Measurements from ENCODE around the gene GPR42.

GPR42 gene, protein sequence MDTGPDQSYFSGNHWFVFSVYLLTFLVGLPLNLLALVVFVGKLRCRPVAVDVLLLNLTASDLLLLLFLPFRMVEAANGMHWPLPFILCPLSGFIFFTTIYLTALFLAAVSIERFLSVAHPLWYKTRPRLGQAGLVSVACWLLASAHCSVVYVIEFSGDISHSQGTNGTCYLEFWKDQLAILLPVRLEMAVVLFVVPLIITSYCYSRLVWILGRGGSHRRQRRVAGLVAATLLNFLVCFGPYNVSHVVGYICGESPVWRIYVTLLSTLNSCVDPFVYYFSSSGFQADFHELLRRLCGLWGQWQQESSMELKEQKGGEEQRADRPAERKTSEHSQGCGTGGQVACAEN

GRCh38 chr19:35370722-35371121 is at the start of gene GPR42:
TSS of gene GPR42 (plus strand) at chr19:35371068. CDS start at chr19:35371360, 292 bp downstream.
- no peak for DNase-seq (ENCODE audit: low spot score)

DNA sequence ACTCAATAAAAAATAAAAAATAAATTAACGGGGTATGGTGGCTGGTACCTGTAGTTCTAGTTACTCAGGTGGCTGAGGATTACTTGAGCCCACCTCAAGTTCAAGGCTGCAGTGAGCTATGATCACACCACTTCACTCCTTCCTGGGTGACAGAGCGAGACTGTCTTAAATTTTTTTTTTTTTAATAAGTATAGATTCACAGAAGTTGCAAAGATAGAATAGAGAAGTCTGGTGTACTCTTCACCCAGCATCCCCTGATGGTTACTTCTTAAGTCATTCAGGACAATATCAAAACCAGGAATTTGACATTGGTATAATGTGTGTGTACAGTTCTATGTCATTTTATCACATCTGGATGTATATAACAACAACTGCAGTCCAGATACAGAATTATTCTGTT is 49.6 kb upstream of the GPR42 start:
- no peak for DNase-seq (ENCODE audit: low spot score)

- no peak for DNase-seq (ENCODE audit: low spot score)
Observed at GRCh38 chr19:35322014-35322413, 48.9 kb upstream of the GPR42 start.

DNA sequence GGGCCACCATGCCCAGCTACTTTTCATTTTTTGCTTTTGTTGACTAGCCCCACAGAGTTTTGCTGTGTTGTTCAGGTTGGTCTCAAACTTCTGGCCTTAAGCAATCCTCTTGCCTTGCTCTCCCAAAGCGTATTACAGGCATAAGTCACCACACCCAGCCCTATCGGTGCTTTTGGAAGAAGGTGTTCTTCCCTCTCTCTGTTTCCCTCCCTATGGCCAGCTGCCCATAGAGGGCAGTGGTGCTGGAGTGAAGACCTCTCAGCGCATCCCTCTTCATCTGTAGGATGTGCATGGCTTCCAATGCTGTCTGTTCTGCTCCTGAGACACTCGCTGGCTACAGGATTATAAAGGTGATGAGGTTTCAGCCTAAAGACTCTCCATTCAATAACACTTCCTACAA is 43.2 kb upstream of the GPR42 start:
- DNase-seq (ENCODE audit: low spot score), result no peak

DNA sequence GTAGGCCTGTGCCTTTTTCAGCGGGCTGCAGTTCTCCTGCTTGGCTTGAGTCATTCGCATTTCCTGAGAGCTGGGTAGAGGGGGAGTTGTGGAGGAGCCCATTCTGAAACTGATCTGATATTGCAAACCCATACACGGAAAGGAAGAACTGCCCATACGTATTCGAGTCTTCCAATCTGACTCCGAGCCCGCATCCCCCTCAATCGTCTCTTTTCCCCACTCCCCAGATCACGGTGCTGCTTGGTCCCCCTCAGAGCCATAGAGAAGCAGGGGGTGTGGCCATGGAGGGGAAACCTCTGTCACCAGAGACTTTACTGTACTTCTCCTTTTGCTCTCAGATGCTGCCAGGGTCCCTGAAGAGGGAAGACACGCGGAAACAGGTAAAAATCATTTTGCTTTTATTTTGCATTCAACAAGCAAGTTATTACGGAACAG is 42.0 kb upstream of the GPR42 start, which contains the start of gene CD22:
TSS of gene CD22 (plus strand) at position 337 of the 435 bp plus-strand sequence. CDS start 2,854 bp downstream, outside the sequence.
- no peak for DNase-seq (ENCODE audit: low spot score)

- DNase-seq (ENCODE audit: low spot score), result no peak
Observed at GRCh38 chr19:35329323-35329722, 41.5 kb upstream of the GPR42 start.

- no peak for DNase-seq (ENCODE audit: low spot score)
Observed at GRCh38 chr19:35330475-35330874, 40.4 kb upstream of the GPR42 start.

GRCh38 chr19:35331551-35332214 is 39.2 kb upstream of the GPR42 start:
- no peak for DNase-seq (ENCODE audit: low spot score)

DNA sequence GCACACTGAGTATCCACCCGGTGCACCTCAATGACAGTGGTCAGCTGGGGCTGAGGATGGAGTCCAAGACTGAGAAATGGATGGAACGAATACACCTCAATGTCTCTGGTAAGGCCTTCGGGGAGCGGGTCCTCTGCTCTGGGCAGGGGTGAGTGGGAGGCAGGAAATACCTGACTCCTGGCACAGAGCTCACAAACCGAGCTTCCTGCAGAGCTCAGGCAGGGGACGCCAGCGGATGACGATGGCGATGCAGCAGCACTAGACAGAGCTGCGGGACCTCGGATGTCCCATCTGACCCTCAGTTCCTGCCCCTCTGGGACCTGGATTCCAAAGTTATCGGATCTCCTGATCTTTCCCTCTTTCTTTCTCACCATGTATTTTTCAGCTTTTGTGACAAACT is 38.1 kb upstream of the GPR42 start:
- DNase-seq (ENCODE audit: low spot score), result no peak

DNA sequence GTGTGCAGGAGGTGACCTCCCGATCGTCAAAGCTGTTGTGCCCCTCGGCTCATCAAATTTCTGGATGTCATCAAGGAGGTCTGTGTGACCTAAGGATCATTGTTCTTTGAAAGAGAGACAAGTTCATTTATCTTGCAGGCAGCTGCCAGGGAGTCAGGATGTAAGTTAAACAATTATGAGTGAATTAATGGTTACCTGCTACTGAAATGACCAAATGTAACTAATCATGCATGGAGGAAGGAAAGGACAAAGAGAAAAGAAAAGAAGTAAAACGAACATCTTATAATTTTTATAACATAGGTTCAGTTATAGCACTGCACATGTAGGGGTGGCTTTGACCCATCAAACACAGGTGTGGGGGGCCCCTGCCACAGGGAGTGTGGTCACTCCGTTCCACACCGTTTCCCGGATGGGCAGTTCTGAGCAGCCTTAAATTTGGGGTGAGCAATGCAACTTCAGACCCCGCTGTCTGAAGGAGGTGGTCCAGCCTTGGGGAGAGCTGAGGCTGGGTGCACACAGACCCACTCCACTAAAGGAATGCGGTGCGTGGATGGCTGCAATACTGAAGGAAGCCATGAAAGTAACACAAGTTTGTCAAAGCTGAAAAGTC is 36.6 kb upstream of the GPR42 start:
- DNase-seq (ENCODE audit: low spot score), result no peak

GRCh38 chr19:35336166-35336955 is 34.5 kb upstream of the GPR42 start:
- no peak for DNase-seq (ENCODE audit: low spot score)

DNA sequence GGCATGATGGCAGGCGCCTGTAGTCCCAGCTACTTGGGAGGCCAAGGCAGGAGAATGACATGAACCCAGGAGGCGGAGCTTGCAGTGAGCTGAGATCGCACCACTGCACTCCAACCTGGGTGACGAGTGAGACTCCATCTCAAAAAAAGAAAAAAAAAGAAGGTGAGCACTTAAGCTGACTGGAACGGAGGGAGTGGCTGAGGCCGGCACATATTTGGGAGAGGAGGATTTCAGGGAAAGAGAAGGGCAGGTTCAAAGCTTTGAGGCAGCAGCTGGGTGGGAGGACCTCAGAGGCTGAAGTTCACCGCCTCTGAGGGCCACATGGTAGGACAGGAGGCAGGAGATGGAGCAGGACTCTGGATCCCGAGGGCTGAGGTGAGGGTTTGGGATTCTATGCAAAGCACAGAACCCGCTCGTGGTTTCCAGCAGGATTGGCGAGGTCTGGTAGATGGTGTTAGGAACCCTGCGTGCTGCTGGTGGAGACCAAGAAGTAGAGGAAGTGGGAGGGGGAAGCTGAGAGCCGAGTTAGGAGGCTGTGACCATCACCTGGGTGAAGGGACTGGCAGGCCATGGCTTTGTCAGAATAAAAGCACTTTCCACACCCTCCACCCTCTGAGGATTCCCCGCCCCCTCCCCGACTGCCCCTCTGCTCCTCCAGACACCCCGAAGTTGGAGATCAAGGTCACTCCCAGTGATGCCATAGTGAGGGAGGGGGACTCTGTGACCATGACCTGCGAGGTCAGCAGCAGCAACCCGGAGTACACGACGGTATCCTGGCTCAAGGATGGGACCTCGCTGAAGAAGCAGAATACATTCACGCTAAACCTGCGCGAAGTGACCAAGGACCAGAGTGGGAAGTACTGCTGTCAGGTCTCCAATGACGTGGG is 33.5 kb upstream of the GPR42 start:
- no peak for DNase-seq (ENCODE audit: low spot score)

DNA sequence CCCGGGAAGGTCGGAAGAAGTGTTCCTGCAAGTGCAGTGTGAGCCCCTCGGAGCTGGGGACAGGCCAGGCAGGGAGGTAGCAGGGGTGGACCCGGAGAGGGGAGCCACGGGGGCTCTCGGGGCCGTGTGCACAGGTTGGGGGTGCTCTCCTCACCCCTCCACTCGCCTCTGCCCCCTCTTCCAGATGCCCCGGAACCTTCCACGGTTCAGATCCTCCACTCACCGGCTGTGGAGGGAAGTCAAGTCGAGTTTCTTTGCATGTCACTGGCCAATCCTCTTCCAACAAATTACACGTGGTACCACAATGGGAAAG is 32.9 kb upstream of the GPR42 start:
- no peak for DNase-seq (ENCODE audit: low spot score)

GRCh38 chr19:35340431-35340830 is 30.4 kb upstream of the GPR42 start:
- no peak for DNase-seq (ENCODE audit: low spot score)

DNA sequence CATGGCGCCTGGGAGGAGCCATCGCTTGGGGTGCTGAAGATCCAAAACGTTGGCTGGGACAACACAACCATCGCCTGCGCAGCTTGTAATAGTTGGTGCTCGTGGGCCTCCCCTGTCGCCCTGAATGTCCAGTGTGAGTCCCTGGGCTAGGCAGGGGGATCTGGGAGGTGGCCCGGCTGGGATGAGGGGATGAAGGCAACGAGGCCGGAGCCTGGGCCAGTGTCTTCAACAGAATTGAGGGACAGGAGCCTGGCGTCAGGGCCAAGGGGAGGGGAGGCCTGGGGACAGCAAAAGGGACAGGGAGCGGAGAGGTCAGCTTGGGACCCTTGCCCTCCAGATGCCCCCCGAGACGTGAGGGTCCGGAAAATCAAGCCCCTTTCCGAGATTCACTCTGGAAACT is 29.9 kb upstream of the GPR42 start:
- DNase-seq (ENCODE audit: low spot score), result no peak

GRCh38 chr19:35341565-35342225 is 29.2 kb upstream of the GPR42 start:
- DNase-seq (ENCODE audit: low spot score), result no peak

DNA sequence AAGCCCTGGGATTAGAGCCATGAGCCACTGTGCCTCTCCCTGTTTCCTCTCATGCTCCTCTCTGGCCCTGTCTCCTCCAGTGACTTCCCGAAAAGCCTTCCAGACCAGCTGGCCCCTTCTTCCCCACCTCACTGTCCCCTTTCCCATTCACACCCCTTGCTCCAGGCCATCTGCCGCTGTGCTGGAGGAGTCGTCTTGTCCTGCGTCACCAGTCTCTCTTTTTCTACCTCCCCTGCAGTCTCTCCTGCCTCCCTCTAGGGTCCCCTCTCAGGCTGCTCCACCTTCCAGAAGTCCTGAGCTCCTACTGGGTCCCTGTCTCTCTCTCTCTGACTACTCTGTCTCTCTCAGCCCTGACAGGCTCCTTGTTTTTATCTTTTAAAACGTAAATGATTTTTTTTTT is 28.4 kb upstream of the GPR42 start:
- no peak for DNase-seq (ENCODE audit: low spot score)

DNA sequence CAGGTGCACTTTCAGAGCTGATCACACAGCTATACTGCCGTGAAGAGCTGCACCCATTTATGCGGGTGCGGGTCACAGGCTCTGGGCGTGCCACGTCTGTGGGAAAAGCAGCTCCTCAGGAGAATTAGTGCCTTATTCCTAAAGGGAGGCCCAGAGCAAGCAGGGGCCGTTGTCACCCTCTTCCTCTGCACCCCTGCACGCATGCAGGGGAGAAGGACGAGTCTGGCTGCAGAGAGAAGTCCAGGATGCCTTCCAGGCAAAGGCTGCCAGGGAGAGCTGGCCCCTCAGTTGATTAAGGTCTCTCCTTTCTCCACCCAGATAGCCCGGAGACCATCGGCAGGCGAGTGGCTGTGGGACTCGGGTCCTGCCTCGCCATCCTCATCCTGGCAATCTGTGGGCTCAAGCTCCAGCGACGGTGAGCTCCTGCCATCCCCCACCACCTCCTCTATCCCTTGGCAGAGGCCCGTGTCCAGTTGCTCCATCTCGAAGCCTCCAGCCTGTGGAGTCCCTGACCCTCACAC is 26.3 kb upstream of the GPR42 start:
- no peak for DNase-seq (ENCODE audit: low spot score)

- DNase-seq (ENCODE audit: low spot score), result peak; percentile 37
Observed at GRCh38 chr19:35345671-35346111, 25.2 kb upstream of the GPR42 start.

DNA sequence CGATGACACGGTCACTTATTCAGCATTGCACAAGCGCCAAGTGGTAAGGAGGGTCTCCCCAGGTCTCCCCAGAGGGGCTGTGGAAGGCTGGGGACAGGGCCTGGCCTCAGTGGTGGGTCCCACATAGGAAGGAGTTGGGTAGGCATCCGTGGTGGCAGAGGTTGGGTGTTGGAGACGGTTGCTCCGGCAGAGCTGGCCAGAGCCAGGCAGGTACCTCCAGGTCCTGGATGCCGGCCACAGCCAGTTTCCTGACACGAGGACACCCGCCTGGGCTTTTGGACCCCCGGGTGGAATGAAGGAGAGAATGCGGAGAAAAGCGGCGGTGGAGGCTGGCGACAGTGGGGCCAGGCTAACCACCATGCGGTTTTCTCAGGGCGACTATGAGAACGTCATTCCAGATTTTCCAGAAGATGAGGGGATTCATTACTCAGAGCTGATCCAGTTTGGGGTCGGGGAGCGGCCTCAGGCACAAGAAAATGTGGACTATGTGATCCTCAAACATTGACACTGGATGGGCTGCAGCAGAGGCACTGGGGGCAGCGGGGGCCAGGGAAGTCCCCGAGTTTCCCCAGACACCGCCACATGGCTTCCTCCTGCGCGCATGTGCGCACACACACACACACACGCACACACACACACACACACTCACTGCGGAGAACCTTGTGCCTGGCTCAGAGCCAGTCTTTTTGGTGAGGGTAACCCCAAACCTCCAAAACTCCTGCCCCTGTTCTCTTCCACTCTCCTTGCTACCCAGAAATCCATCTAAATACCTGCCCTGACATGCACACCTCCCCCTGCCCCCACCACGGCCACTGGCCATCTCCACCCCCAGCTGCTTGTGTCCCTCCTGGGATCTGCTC is 24.4 kb upstream of the GPR42 start:
- DNase-seq (ENCODE audit: low spot score), result peak; percentile 37

Data from ecto neural progenitor cell (in vitro differentiated cells).